ENCODE results near the gene AKAP11. TPM values are rescaled to one million over a fixed set of nuclear protein-coding genes. Genes with fewer than 3 reads are reported as not detected.

Gene AKAP11
- polyA plus RNA-seq, 1 donor (not counting 4 experiments of a cell fraction or from before 2014, with no cell fraction given): 17.4 TPM

DNA sequence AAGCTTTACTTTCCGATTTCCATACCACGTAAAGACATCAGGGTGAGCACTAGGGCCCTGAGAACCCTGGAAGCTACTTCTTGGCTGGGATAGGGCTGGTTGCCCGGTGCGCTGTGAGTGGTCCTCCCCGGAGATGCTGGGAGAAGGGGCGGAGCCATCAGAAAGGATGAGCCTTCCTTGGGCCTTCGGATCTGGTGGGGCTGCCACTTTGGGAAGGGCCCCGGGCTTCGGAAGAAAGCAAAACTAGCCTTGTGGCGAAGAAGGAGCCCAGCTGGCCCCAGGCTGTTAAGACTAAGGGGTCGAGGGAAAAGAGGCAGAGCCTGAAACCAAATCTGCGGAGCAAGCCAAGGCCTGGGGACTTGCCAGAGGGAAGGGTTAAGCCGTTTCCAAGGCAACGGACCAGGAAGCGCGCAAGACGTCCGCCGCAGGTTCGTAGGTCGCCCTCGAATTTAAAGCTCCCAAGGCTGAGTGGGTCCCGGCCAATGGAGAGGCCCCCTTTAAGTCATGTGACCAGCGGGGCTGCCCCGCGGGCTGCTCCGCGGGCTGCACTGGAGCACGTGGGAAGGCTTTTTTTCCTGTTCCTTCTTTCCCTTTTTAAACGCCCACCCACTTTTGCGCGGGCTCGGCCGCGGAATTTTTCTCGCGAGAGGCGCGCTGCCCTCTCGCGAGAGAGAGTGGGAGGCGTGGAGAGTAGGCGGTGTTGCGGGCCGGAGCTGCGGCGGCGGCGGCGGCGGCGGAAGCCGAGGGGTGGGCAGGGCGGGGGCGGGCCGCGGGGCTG lies 426 bp upstream of the AKAP11 start:
- H2AFZ ChIP-seq (ENCODE audit: control insufficient read depth, low read length): peak overlapping the region; percentile 85
- H3K79me2 ChIP-seq (ENCODE audit: control insufficient read depth, insufficient read depth, low read length): peaks cover 17% of the 10 kb centered on the region
- H4K20me1 ChIP-seq (ENCODE audit: control insufficient read depth, extremely low read depth, insufficient read depth, low read length): no peaks in the 10 kb centered on the region
- H3K27ac ChIP-seq (ENCODE audit: control insufficient read depth, insufficient read depth, low read length): peak overlapping the region; percentile 63
- DNase-seq (ENCODE audit: low read depth, low spot score) (peak; percentile 85), FAIRE-seq (peak; percentile 9)
- TF ChIP-seq EZH2 (IDR thresholded peaks at IDR 0.05; ENCODE audit: low read length): no peak
- TF ChIP-seq, protein P1, sequence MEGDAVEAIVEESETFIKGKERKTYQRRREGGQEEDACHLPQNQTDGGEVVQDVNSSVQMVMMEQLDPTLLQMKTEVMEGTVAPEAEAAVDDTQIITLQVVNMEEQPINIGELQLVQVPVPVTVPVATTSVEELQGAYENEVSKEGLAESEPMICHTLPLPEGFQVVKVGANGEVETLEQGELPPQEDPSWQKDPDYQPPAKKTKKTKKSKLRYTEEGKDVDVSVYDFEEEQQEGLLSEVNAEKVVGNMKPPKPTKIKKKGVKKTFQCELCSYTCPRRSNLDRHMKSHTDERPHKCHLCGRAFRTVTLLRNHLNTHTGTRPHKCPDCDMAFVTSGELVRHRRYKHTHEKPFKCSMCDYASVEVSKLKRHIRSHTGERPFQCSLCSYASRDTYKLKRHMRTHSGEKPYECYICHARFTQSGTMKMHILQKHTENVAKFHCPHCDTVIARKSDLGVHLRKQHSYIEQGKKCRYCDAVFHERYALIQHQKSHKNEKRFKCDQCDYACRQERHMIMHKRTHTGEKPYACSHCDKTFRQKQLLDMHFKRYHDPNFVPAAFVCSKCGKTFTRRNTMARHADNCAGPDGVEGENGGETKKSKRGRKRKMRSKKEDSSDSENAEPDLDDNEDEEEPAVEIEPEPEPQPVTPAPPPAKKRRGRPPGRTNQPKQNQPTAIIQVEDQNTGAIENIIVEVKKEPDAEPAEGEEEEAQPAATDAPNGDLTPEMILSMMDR (optimal IDR thresholded peaks at IDR 0.05 in 1 of 3, IDR thresholded peaks at IDR 0.05 in 1 of 3, conservative IDR thresholded peaks at IDR 0.05 in 1 of 3; ENCODE audit: extremely low read depth in 1 of 3, insufficient read depth in 2 of 3, low read length in 3 of 3): no peak
- no peaks in the 10 kb centered on the region for H3K9me1 ChIP-seq (ENCODE audit: control insufficient read depth, extremely low read depth, insufficient read depth, low read length)
- peaks cover 17% of the 10 kb centered on the region for H3K4me1 ChIP-seq (ENCODE audit: control insufficient read depth, extremely low read depth, insufficient read depth, low read length)
- H3K36me3 ChIP-seq (ENCODE audit: control insufficient read depth in 2 of 2, extremely low read depth in 1 of 2, insufficient read depth in 2 of 2, low read length in 2 of 2): no peaks in the 10 kb centered on the region
- no peaks in the 10 kb centered on the region for H3K27me3 ChIP-seq (ENCODE audit: control insufficient read depth, extremely low read depth, insufficient read depth, low read length)
- dilution Hi-C loops (cut with MboI; ENCODE audit: extremely low pct_ligation_motif_present, low sequenced_read_pairs): no loop called here
- H3K4me3 ChIP-seq (ENCODE audit: control insufficient read depth in 2 of 3, extremely low read depth in 1 of 3, insufficient read depth in 2 of 3, low read depth in 1 of 3, low read length in 3 of 3): peak overlapping the region; percentile 58 to 75 (median 75)
- peak overlapping the region; percentile 70 for H3K4me2 ChIP-seq (ENCODE audit: control insufficient read depth, extremely low read depth, insufficient read depth, low read depth, low read length)
- H3K9ac ChIP-seq (ENCODE audit: control insufficient read depth, extremely low read depth, insufficient read depth, low read length): peak overlapping the region; percentile 85
- no peaks in the 10 kb centered on the region for H3K9me3 ChIP-seq (ENCODE audit: control insufficient read depth, low read depth, low read length)

DNA sequence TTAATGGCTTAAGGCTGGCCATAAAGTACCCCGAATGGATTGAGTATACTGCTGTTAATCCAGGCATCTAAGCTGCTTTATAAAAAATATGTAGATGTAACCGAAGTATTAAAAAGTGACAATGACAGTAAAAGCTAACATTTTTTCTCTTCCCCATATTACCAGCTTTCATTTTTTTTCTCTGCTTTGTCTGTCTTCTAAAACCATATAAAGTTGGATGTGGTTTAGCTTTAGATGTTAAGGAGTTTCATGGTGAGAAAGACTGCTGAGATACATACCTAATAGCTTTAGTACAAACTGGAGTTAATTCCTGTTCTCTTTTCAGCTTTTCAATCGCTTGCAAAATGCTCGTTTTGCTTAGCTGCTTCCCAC lies 838 bp downstream of the AKAP11 start:
- dilution Hi-C loops (cut with MboI; ENCODE audit: extremely low pct_ligation_motif_present, low sequenced_read_pairs): no loop called here
- Histone ChIP-seq H3K9me1 (ENCODE audit: control insufficient read depth, extremely low read depth, insufficient read depth, low read length) (no peaks in the 10 kb centered on the region), H3K4me1 (ENCODE audit: control insufficient read depth, extremely low read depth, insufficient read depth, low read length) (peaks cover 17% of the 10 kb centered on the region), H3K4me2 (ENCODE audit: control insufficient read depth, extremely low read depth, insufficient read depth, low read depth, low read length) (peak overlapping the region; percentile 96), H3K9me3 (ENCODE audit: control insufficient read depth, low read depth, low read length) (no peaks in the 10 kb centered on the region), H3K27me3 (ENCODE audit: control insufficient read depth, extremely low read depth, insufficient read depth, low read length) (no peaks in the 10 kb centered on the region), H3K79me2 (ENCODE audit: control insufficient read depth, insufficient read depth, low read length) (peaks cover 21% of the 10 kb centered on the region), H3K36me3 (ENCODE audit: control insufficient read depth in 2 of 2, extremely low read depth in 1 of 2, insufficient read depth in 2 of 2, low read length in 2 of 2) (no peaks in the 10 kb centered on the region), H3K9ac (ENCODE audit: control insufficient read depth, extremely low read depth, insufficient read depth, low read length) (peak overlapping the region; percentile 85), H4K20me1 (ENCODE audit: control insufficient read depth, extremely low read depth, insufficient read depth, low read length) (no peaks in the 10 kb centered on the region), H3K4me3 (ENCODE audit: control insufficient read depth in 2 of 3, extremely low read depth in 1 of 3, insufficient read depth in 2 of 3, low read depth in 1 of 3, low read length in 3 of 3) (peak overlapping the region; percentile 75 to 85 (median 80)), H3K27ac (ENCODE audit: control insufficient read depth, insufficient read depth, low read length) (peak overlapping the region; percentile 67), H2AFZ (ENCODE audit: control insufficient read depth, low read length) (peak overlapping the region; percentile 93)
- TF ChIP-seq, protein P1 (optimal IDR thresholded peaks at IDR 0.05 in 1 of 3, IDR thresholded peaks at IDR 0.05 in 1 of 3, conservative IDR thresholded peaks at IDR 0.05 in 1 of 3; ENCODE audit: extremely low read depth in 1 of 3, insufficient read depth in 2 of 3, low read length in 3 of 3): no peak
- no peak for TF ChIP-seq EZH2 (IDR thresholded peaks at IDR 0.05; ENCODE audit: low read length)
- FAIRE-seq (no peak), DNase-seq (ENCODE audit: low read depth, low spot score) (no peak)
